Natural killer cell (primary cell): ENCODE data around the gene TPST2. TPM values are rescaled to one million over a fixed set of nuclear protein-coding genes. Genes with fewer than 3 reads are reported as not detected.

Experiments
- ATAC-seq, 3 donors: fragments of 150-1000 bp in 2 of 3; fragments of 200-7000 bp in 1 of 3; cut with Tn5 transposase; 1 replicate in 1 of 3; 2 replicates in 2 of 3; pipeline ENCODE4 v1.10.0; 2021; ENCODE audit warnings: mild to moderate bottlenecking in 2 of 3, moderate library complexity in 2 of 3
- DNase-seq, 2 donors: peaks; one replicate each; pipeline versions ENCODE4 v3.0.0 to v3.0.0-alpha.2; 2013 to 2021; ENCODE audit warnings: mixed read lengths in 1 of 2
- H3K27ac ChIP-seq: one replicate; pipeline ENCODE4 v1.5.1; 2013; ENCODE audit warnings: mild to moderate bottlenecking, low read length
- H3K27me3 ChIP-seq: one replicate; pipeline ENCODE4 v1.6.1; 2013; ENCODE audit warnings: low read length; ENCODE audit not compliant: control insufficient read depth, insufficient read depth
- H3K36me3 ChIP-seq: one replicate; pipeline ENCODE4 v1.6.1; 2013; ENCODE audit warnings: low read length; ENCODE audit not compliant: control insufficient read depth, insufficient read depth
- H3K4me1 ChIP-seq: one replicate; pipeline ENCODE4 v1.6.1; 2013; ENCODE audit warnings: low read length; ENCODE audit not compliant: control insufficient read depth, insufficient read depth
- H3K4me3 ChIP-seq: one replicate; pipeline ENCODE4 v1.5.1; 2013; ENCODE audit warnings: low read length
- H3K9me3 ChIP-seq: one replicate; pipeline ENCODE4 v1.6.1; 2013; ENCODE audit warnings: low read length; ENCODE audit not compliant: control insufficient read depth, insufficient read depth
- H3K27ac Mint-ChIP-seq, 2 donors: one replicate each; pipeline ENCODE4 v1.8.0; 2022; ENCODE audit warnings: mild to moderate bottlenecking in 2 of 2, mixed read lengths in 2 of 2, moderate library complexity in 1 of 2
- H3K27me3 Mint-ChIP-seq, 2 donors: one replicate each; pipeline ENCODE4 v1.8.0; 2022; ENCODE audit warnings: low read depth in 2 of 2, mixed read lengths in 2 of 2
- H3K36me3 Mint-ChIP-seq: one replicate; pipeline ENCODE4 v1.8.0; 2022; ENCODE audit warnings: mixed read lengths
- H3K4me1 Mint-ChIP-seq, 2 donors: one replicate each; pipeline ENCODE4 v1.8.0; 2022; ENCODE audit warnings: mixed read lengths in 2 of 2
- H3K4me3 Mint-ChIP-seq: one replicate; pipeline ENCODE4 v1.8.0; 2022; ENCODE audit warnings: mild to moderate bottlenecking, moderate library complexity, mixed read lengths
- H3K9me3 Mint-ChIP-seq, 2 donors: one replicate each; pipeline ENCODE4 v1.8.0; 2022; ENCODE audit warnings: mixed read lengths in 2 of 2
- WGBS: methylation state at CpG from one replicate; pipeline ENCODE4 v1.1.7; 2013; ENCODE audit warnings: missing lambda C conversion rate; ENCODE audit not compliant: insufficient coverage; 5-methylcytosine and 5-hydroxymethylcytosine counted together
- intact Hi-C: fragments of 100-400 bp; cut with micrococcal nuclease; formaldehyde crosslinking; loops from one replicate; pipeline ENCODE4 v1.14.2; 2022
- total RNA-seq, 4 donors: library from RNA; stranded (reverse); fragments of 120-200 nt in 1 of 4; gene quantifications; one replicate each; pipeline versions ENCODE4 v1.2.3 to v1.2.4, GENCODE V29; 2013 to 2022
- TF ChIP-seq, protein P1 (sequence below): fragments of 200-600 bp; IDR thresholded peaks from one replicate; pipeline ENCODE4 v1.8.0; 2022; ENCODE audit warnings: antibody characterized with exemption

Gene TPST2
- total RNA-seq, 3 donors from 2014 or later (not counting 1 experiment from before 2014, with no cell fraction given) = 145 to 206 (median 155) TPM

DNA sequence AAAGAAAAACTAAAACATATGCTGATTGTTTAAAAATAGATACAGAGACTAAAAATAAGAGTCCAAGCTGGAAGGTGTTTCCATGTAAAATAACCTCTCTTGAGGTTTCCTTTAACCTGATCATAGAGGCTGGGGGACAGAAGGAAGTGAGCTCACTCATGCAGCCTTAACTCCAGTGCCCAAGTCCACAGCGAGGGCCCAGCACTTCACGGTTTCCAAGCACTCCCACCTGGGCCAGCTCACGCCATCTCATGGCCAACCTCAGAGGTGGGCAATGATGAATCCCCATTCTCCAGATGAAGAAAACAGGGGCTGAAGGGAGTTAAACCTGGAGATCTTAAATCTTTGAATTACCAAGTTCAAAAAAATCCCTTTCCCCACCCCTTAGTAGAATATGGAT is 62.8 kb downstream of the TPST2 start:
- H3K36me3 ChIP-seq = peaks cover 87% of the 10 kb centered on the region
- H3K36me3 Mint-ChIP-seq = peaks cover 31% of the 10 kb centered on the region
- H3K9me3 Mint-ChIP-seq = no peaks in the 10 kb centered on the region
- no peaks in the 10 kb centered on the region for H3K27me3 Mint-ChIP-seq
- H3K4me1 Mint-ChIP-seq = peaks cover 0 to 8% of the 10 kb centered on the region in 2 donors
- no peaks in the 10 kb centered on the region for H3K27me3 ChIP-seq
- ATAC-seq (no peak), DNase-seq (no peak)
- no peak overlapping the region for H3K27ac ChIP-seq
- H3K27ac Mint-ChIP-seq = peak overlapping the region; percentile 35 to 49
- WGBS = 94% methylated on average over 3 of the region's 3 CpGs
- peaks cover 2% of the 10 kb centered on the region for H3K9me3 ChIP-seq
- no peak overlapping the region for H3K4me3 ChIP-seq
- no peak overlapping the region for H3K4me3 Mint-ChIP-seq
- no peaks in the 10 kb centered on the region for H3K4me1 ChIP-seq
- intact Hi-C loops = no loop called here
- TF ChIP-seq, protein P1, sequence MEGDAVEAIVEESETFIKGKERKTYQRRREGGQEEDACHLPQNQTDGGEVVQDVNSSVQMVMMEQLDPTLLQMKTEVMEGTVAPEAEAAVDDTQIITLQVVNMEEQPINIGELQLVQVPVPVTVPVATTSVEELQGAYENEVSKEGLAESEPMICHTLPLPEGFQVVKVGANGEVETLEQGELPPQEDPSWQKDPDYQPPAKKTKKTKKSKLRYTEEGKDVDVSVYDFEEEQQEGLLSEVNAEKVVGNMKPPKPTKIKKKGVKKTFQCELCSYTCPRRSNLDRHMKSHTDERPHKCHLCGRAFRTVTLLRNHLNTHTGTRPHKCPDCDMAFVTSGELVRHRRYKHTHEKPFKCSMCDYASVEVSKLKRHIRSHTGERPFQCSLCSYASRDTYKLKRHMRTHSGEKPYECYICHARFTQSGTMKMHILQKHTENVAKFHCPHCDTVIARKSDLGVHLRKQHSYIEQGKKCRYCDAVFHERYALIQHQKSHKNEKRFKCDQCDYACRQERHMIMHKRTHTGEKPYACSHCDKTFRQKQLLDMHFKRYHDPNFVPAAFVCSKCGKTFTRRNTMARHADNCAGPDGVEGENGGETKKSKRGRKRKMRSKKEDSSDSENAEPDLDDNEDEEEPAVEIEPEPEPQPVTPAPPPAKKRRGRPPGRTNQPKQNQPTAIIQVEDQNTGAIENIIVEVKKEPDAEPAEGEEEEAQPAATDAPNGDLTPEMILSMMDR = no peak

DNA sequence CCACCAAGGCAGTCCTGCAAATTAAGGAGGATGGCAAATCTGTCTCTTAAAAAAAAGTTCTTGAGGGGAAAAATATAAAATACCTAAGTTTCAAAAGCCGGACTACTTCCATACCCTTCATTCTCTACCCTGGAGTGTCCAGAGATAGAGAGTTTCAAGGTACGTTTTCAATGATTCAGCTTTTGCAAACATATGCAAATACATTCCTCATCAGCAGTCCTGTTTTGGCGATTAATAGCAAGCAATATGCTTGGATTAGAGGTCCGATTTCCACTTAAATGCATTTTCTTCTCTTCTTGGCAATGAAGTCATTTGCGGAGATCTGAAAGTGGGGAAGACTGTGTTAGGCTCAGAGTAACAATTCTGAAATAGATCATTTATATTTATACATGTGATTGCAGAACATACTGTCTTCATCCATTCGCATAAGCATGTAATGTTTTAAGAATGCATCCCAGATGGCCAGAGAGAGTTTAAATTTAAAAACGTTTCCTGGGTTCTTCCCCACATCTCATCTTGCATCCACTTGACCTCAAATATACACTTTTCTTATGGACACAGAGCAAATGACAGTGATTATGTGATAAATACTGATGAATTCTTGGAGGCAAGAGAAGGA is 63.9 kb downstream of the TPST2 start:
- Histone ChIP-seq H3K4me3 (no peak overlapping the region), H3K27ac (no peak overlapping the region), H3K4me1 (no peaks in the 10 kb centered on the region), H3K27me3 (no peaks in the 10 kb centered on the region), H3K9me3 (peaks cover 2% of the 10 kb centered on the region), H3K36me3 (peaks cover 78% of the 10 kb centered on the region)
- H3K4me3 Mint-ChIP-seq = no peak overlapping the region
- H3K27ac Mint-ChIP-seq = peak overlapping the region; percentile 35 to 49
- H3K27me3 Mint-ChIP-seq = no peaks in the 10 kb centered on the region
- H3K9me3 Mint-ChIP-seq = no peaks in the 10 kb centered on the region
- H3K36me3 Mint-ChIP-seq = peaks cover 25% of the 10 kb centered on the region
- DNase-seq (no peak), ATAC-seq (no peak)
- TF ChIP-seq, protein P1 = no peak
- intact Hi-C loops = no loop called here
- 89% methylated on average over 2 of the region's 7 CpGs for WGBS
- H3K4me1 Mint-ChIP-seq = peaks cover 0 to 8% of the 10 kb centered on the region in 2 donors

DNA sequence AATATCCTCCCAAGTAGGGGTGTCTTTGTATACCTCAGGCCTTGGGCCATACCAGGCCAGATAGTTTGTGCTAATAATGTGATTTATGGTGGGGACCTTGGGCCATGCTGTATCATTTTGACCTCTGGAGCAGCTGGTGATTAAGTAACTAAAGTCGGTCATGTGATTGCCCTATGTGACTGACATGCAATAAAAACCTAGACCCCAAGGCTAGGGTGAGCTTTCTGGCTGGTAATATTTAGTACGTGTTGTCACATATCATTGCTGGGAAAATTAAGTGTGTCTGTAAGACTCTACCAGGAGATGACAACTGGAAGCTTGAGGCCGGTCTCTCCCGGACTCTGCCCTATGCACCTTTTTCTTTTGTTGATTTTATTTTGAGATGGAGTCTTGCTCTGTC is 65.1 kb downstream of the TPST2 start:
- Mint-ChIP-seq H3K4me1 (peaks cover 0 to 3% of the 10 kb centered on the region in 2 donors), H3K27ac (peak overlapping the region; percentile 35 to 64), H3K4me3 (no peak overlapping the region), H3K9me3 (no peaks in the 10 kb centered on the region), H3K27me3 (no peaks in the 10 kb centered on the region), H3K36me3 (peaks cover 17% of the 10 kb centered on the region)
- TF ChIP-seq, protein P1 = no peak
- intact Hi-C loops = no loop called here
- Histone ChIP-seq H3K36me3 (peaks cover 70% of the 10 kb centered on the region), H3K4me3 (no peak overlapping the region), H3K27ac (no peak overlapping the region), H3K27me3 (no peaks in the 10 kb centered on the region), H3K4me1 (no peaks in the 10 kb centered on the region), H3K9me3 (peaks cover 2% of the 10 kb centered on the region)
- 97% methylated on average over 4 of the region's 4 CpGs for whole genome bisulfite sequencing
- DNase-seq (no peak), ATAC-seq (no peak)

DNA sequence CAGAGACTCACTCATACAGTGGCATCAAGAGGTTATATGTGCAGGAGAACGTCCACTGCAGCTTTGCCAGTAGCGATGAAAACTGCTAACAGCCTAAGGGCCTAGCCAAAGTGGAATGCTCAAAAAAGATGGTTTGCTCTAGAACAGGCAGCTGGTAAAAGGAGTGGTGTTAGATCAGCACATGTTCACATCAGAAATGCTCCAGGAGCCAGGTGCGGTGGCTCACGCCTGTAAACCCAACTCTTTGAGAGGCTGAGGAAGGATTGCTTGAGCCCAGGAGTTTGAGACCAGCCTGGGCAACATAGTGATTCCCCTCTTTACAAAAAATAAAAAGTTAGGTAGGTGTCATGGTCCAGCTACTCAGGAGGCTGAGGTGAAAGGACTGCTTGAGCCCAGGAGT is 67.3 kb downstream of the TPST2 start:
- Mint-ChIP-seq H3K4me1 (peaks cover 0 to under 1% of the 10 kb centered on the region in 2 donors), H3K4me3 (no peak overlapping the region), H3K27ac (peak overlapping the region; percentile 47 to 52), H3K36me3 (peaks cover 13% of the 10 kb centered on the region), H3K9me3 (no peaks in the 10 kb centered on the region), H3K27me3 (no peaks in the 10 kb centered on the region)
- TF ChIP-seq, protein P1 = no peak
- DNase-seq = no peak
- no peak overlapping the region for H3K4me3 ChIP-seq
- intact Hi-C loops = no loop called here
- 95% methylated on average over 4 of the region's 4 CpGs for WGBS
- ATAC-seq = no peak
- H3K27ac ChIP-seq = no peak overlapping the region
- no peaks in the 10 kb centered on the region for H3K4me1 ChIP-seq
- H3K27me3 ChIP-seq = no peaks in the 10 kb centered on the region
- peaks cover 2% of the 10 kb centered on the region for H3K9me3 ChIP-seq
- H3K36me3 ChIP-seq = peaks cover 50% of the 10 kb centered on the region
